Fibroblast of lung (primary cell): Measurements from ENCODE around the gene TCF4. TPM values are rescaled to one million over a fixed set of nuclear protein-coding genes. Genes with fewer than 3 reads are reported as not detected.

Experiments
- DNase-seq, 2 donors: peaks; one replicate each; pipeline versions ENCODE4 v3.0.0 to v3.0.0-alpha.2; 2010; ENCODE audit warnings: low read depth in 2 of 2
- H2AFZ ChIP-seq: 2 replicates; pipeline ENCODE4 v1.5.1; 2012; ENCODE audit warnings: low read length, control low read depth, inconsistent platforms
- H3K27ac ChIP-seq: 2 replicates; pipeline ENCODE4 v1.5.1; 2011; ENCODE audit warnings: low read length, control low read depth; ENCODE audit not compliant: insufficient read depth
- H3K27me3 ChIP-seq: 2 replicates; pipeline ENCODE4 v1.5.1; 2011; ENCODE audit warnings: mild to moderate bottlenecking, low read length; ENCODE audit not compliant: control insufficient read depth, insufficient read depth
- H3K36me3 ChIP-seq: 2 replicates; pipeline ENCODE4 v1.5.1; 2011; ENCODE audit warnings: low read length; ENCODE audit not compliant: control insufficient read depth, insufficient read depth
- H3K4me1 ChIP-seq: 2 replicates; pipeline ENCODE4 v1.5.1; 2011; ENCODE audit warnings: low read length; ENCODE audit not compliant: control insufficient read depth, insufficient read depth; ENCODE audit errors: extremely low read depth
- H3K4me2 ChIP-seq: 2 replicates; pipeline ENCODE4 v1.5.1; 2011; ENCODE audit warnings: low read length, control low read depth; ENCODE audit not compliant: insufficient read depth; ENCODE audit errors: extremely low read depth
- H3K4me3 ChIP-seq, 4 experiments: fragments of 200-600 bp in 1 of 4; sonication (generic) in 1 of 4; replicated peaks in 1 of 4; 2 replicates each; pipeline ENCODE4 v1.5.1; 2011 to 2016; ENCODE audit warnings: low read length in 4 of 4, low read depth in 3 of 4, mild to moderate bottlenecking in 3 of 4, control low read depth in 2 of 4, inconsistent platforms in 1 of 4, mixed read lengths in 1 of 4; ENCODE audit not compliant: insufficient read depth in 1 of 4; ENCODE audit errors: control extremely low read depth in 1 of 4
- H3K79me2 ChIP-seq: 2 replicates; pipeline ENCODE4 v1.5.1; 2012; ENCODE audit warnings: mild to moderate bottlenecking, low read length, inconsistent platforms; ENCODE audit not compliant: control insufficient read depth, insufficient read depth
- H3K9ac ChIP-seq: 2 replicates; pipeline ENCODE4 v1.5.1; 2011; ENCODE audit warnings: mild to moderate bottlenecking, low read length, control low read depth; ENCODE audit not compliant: insufficient read depth
- H3K9me3 ChIP-seq: 2 replicates; pipeline ENCODE4 v1.5.1; 2012; ENCODE audit warnings: low read depth, low read length; ENCODE audit not compliant: control insufficient read depth, insufficient read depth
- H4K20me1 ChIP-seq: 2 replicates; pipeline ENCODE4 v1.5.1; 2011; ENCODE audit warnings: low read length; ENCODE audit not compliant: control insufficient read depth, insufficient read depth; ENCODE audit errors: extremely low read depth
- EZH2 ChIP-seq: IDR thresholded peaks from 2 replicates; pipeline ENCODE4 v1.5.1; 2012; ENCODE audit warnings: low read length, control low read depth, mild to moderate bottlenecking; ENCODE audit errors: missing control alignments
- polyA plus RNA-seq, 2 donors: library from polyadenylated mRNA; depleted of rRNA in 1 of 2; stranded (reverse) in 1 of 2; unstranded in 1 of 2; fragments of >200 nt; gene quantifications; 2 replicates each; pipeline ENCODE4 v1.2.1, GENCODE V29; 2011 to 2012; ENCODE audit warnings: missing spikeins in 1 of 2
- total RNA-seq: library from RNA; depleted of rRNA; stranded (reverse); fragments of >200 nt; gene quantifications from 2 replicates; pipeline ENCODE4 v1.2.1, GENCODE V29; 2014
- TF ChIP-seq, protein P1 (sequence below), 2 donors: IDR thresholded peaks in 1 of 2; conservative IDR thresholded peaks in 1 of 2; 1 replicate in 1 of 2; 2 replicates in 1 of 2; pipeline ENCODE4 v1.5.1; 2011 to 2012; ENCODE audit warnings: low read length in 2 of 2, control low read depth in 1 of 2, inconsistent platforms in 1 of 2, low read depth in 1 of 2, mild to moderate bottlenecking in 1 of 2

Gene TCF4
- total and polyA plus RNA-seq, 2 donors (not counting 1 experiment from before 2014, with no cell fraction given), result 48.9 to 57.6 TPM

DNA sequence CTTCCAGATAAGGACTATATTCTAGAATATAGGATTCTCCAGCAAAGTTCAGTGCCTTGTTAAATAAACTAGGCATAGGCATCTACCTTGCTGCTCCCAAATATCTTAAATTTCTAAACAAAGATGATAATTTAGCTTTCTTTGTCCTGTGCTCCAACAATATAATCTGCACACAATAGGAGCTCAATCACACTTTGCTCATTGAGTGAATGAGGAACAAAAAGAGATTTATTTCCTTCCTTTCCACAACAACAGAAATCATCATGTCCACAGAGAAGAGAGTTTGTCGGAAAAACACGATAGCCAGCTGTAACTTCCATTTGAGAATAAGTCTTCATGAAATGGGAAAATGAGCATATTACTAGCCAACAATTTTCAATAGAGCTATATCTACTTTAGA lies 256.7 kb downstream of the TCF4 start:
- Histone ChIP-seq H3K9me3 (no peaks in the 10 kb centered on the region), H3K4me1 (no peaks in the 10 kb centered on the region), H3K4me3 (no peak overlapping the region), H3K27me3 (no peaks in the 10 kb centered on the region), H3K4me2 (no peak overlapping the region), H3K79me2 (no peaks in the 10 kb centered on the region), H3K36me3 (no peaks in the 10 kb centered on the region), H4K20me1 (no peaks in the 10 kb centered on the region), H3K27ac (no peak overlapping the region), H3K9ac (no peak overlapping the region), H2AFZ (no peak overlapping the region)
- no peak for DNase-seq
- TF ChIP-seq EZH2, result no peak
- TF ChIP-seq, protein P1, sequence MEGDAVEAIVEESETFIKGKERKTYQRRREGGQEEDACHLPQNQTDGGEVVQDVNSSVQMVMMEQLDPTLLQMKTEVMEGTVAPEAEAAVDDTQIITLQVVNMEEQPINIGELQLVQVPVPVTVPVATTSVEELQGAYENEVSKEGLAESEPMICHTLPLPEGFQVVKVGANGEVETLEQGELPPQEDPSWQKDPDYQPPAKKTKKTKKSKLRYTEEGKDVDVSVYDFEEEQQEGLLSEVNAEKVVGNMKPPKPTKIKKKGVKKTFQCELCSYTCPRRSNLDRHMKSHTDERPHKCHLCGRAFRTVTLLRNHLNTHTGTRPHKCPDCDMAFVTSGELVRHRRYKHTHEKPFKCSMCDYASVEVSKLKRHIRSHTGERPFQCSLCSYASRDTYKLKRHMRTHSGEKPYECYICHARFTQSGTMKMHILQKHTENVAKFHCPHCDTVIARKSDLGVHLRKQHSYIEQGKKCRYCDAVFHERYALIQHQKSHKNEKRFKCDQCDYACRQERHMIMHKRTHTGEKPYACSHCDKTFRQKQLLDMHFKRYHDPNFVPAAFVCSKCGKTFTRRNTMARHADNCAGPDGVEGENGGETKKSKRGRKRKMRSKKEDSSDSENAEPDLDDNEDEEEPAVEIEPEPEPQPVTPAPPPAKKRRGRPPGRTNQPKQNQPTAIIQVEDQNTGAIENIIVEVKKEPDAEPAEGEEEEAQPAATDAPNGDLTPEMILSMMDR (conservative IDR thresholded peaks at IDR 0.05 in 1 of 2, IDR thresholded peaks at IDR 0.05 in 1 of 2; ENCODE audit: low read depth in 1 of 2, low read length in 2 of 2), result no peak

- Histone ChIP-seq H3K4me1 (peaks cover 2% of the 10 kb centered on the region), H3K27me3 (no peaks in the 10 kb centered on the region), H3K9ac (no peak overlapping the region), H2AFZ (no peak overlapping the region), H4K20me1 (no peaks in the 10 kb centered on the region), H3K4me2 (no peak overlapping the region), H3K27ac (no peak overlapping the region), H3K9me3 (no peaks in the 10 kb centered on the region), H3K79me2 (no peaks in the 10 kb centered on the region), H3K36me3 (no peaks in the 10 kb centered on the region), H3K4me3 (no peak overlapping the region)
- peak; percentile 41 to 83 for DNase-seq
- TF ChIP-seq EZH2, result no peak
- TF ChIP-seq, protein P1 (conservative IDR thresholded peaks at IDR 0.05 in 1 of 2, IDR thresholded peaks at IDR 0.05 in 1 of 2; ENCODE audit: low read depth in 1 of 2, low read length in 2 of 2), result no peak
Measured at GRCh38 chr18:55328301-55328700, 259.7 kb downstream of the TCF4 start.

GRCh38 chr18:55327454-55327853 lies 260.5 kb downstream of the TCF4 start:
- Histone ChIP-seq H3K27me3 (no peaks in the 10 kb centered on the region), H3K9ac (no peak overlapping the region), H4K20me1 (no peaks in the 10 kb centered on the region), H3K79me2 (no peaks in the 10 kb centered on the region), H2AFZ (no peak overlapping the region), H3K4me1 (peaks cover 2% of the 10 kb centered on the region), H3K27ac (no peak overlapping the region), H3K4me2 (no peak overlapping the region), H3K4me3 (no peak overlapping the region), H3K9me3 (no peaks in the 10 kb centered on the region), H3K36me3 (no peaks in the 10 kb centered on the region)
- DNase-seq, result no peak
- TF ChIP-seq EZH2, result no peak
- TF ChIP-seq, protein P1 (conservative IDR thresholded peaks at IDR 0.05 in 1 of 2, IDR thresholded peaks at IDR 0.05 in 1 of 2; ENCODE audit: low read depth in 1 of 2, low read length in 2 of 2), result no peak
